22Rv1 (cell line): ENCODE data around the gene ENHO.
"Not testable (repeated sequence)": the region's sequence is repeated elsewhere in the genome, so short reads cannot be mapped to it uniquely, and the experiment has no call there.

Source experiments
- H3K27ac ChIP-seq: fragments of 450-650 bp; 2 replicates; pipeline ENCODE4 v1.5.1; 2017
- ZFX ChIP-seq: fragments of 450-650 bp; IDR thresholded peaks from 2 replicates; pipeline ENCODE4 v1.6.1; 2017; ENCODE audit warnings: antibody characterized with exemption, borderline replicate concordance
- TF ChIP-seq, protein P1 (sequence below): fragments of 450-650 bp; IDR thresholded peaks from 2 replicates; pipeline ENCODE4 v1.5.1; 2017; ENCODE audit warnings: mild to moderate bottlenecking

The ENHO gene

DNA sequence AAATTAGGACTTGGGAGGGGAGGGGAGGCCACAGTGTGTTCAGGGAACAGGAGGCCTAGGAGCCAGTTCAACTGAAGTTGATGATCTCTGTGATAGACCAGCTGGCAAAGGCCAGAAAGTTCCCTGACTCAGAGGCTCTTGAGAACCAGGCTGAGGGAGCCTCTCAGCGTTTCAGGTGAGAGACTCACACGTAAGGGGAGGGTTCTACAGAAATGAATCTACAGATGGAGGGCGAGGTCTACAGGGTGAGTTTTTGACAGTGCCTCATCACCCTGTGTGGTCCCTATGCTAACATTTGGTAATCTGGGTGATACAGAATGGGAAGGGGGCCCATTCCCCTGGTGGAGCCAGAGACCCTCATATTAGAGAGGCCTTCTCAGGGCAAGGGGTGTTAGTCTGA lies 32.0 kb downstream of the ENHO start:
- H3K27ac ChIP-seq = no peak overlapping the region
- TF ChIP-seq ZFX = no peak
- TF ChIP-seq, protein P1, sequence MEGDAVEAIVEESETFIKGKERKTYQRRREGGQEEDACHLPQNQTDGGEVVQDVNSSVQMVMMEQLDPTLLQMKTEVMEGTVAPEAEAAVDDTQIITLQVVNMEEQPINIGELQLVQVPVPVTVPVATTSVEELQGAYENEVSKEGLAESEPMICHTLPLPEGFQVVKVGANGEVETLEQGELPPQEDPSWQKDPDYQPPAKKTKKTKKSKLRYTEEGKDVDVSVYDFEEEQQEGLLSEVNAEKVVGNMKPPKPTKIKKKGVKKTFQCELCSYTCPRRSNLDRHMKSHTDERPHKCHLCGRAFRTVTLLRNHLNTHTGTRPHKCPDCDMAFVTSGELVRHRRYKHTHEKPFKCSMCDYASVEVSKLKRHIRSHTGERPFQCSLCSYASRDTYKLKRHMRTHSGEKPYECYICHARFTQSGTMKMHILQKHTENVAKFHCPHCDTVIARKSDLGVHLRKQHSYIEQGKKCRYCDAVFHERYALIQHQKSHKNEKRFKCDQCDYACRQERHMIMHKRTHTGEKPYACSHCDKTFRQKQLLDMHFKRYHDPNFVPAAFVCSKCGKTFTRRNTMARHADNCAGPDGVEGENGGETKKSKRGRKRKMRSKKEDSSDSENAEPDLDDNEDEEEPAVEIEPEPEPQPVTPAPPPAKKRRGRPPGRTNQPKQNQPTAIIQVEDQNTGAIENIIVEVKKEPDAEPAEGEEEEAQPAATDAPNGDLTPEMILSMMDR = no peak

DNA sequence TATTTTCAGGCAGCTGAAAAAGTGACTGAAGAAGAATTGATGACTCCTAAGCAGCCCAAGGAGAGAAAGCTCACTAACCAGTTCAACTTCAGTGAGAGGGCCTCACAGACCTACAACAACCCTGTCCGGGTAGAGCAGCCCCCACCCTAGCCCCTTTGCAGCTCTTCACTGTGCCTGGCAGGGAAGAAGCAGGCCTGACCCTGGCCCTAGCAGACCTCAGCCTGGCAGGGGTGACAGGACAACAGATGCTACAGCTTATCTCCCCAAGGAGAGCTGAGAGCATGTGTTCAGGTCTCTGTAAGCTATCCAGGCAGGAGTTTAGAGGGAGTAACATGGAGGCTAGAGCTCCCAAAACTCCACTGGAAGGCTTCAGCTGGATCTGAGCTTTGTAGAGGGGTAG lies 32.4 kb downstream of the ENHO start:
- no peak overlapping the region for H3K27ac ChIP-seq
- no peak for TF ChIP-seq ZFX
- TF ChIP-seq, protein P1 = no peak

DNA sequence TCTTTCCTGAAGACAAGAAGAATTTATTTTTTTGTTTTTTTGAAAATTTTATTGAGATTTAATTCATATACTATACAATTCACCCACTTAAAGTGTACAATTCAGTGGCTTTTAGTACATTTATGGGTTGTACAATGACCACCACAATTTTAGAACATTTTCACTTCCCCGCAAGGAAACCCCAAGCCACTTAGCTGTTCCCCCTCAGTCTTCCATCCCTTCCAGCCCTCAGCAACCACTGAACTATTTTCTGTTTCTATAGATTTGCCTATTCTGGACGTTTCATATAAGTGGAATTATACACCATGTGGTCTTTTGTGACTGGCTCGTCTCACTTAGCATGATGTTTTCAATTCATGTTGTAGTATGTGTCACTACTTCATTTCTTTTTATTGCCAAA lies 36.2 kb downstream of the ENHO start:
- H3K27ac ChIP-seq = no peak overlapping the region
- TF ChIP-seq ZFX = no peak
- TF ChIP-seq, protein P1 = no peak

DNA sequence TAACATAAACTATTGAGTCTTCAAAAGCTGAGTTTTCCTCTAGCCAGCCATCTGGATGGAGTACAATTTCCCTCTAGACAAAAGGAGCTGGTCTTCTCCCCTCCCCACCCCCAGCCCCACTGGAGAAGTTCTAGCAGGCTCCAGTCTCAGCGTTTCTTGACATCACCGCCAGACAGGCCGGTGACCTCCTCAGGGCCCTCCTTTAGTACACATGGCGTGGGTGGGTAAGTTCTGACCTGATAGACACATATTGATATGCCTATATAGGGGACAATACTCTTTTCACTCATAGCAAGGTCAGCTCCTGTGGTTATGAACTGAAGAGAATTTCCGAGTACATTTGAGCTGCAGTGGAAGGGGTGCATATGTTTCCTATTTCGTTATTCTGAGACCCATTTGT lies 37.0 kb downstream of the ENHO start:
- no peak for TF ChIP-seq ZFX
- TF ChIP-seq, protein P1 = no peak
- H3K27ac ChIP-seq = no peak overlapping the region

DNA sequence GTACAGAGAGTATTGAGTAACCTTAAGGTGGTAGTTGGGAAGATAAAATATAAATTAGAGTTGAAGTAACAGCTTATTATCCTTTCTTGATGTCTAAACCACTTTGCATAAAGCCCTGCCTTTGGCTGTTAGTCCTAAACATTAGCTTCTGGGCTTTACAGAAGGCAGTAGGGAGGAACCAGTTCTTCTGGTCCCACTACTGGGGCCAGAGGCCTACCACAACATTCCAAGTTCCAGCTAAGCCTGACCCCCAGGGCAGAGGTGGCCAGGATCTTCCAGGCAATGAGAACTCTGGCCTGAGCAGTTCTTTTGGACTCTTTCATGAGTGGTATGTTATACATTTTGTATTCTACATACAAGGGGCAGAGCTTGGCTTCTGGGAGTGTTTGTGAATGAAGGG lies 38.1 kb downstream of the ENHO start:
- H3K27ac ChIP-seq = peak overlapping the region; percentile 46
- TF ChIP-seq, protein P1 = no peak
- TF ChIP-seq ZFX = no peak

DNA sequence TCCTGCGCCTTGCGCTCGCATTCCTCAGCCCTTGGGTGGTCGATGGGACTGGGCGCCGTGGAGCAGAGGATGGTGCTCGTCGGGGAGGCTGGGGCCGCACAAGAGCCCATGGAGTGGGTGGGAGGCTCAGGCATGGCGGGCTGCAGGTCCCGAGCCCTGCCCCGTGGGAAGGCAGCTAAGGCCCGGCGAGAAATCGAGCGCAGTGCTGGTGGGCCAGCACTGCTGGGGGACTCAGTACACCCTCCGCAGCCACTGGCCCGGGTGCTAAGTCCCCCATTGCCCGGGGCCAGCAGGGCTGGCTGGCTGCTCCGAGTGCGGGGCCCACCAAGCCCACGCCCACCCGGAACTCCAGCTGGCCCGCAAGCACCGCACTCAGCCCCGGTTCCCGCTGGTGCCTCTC lies 40.0 kb downstream of the ENHO start:
- not testable (repeated sequence) for H3K27ac ChIP-seq

DNA sequence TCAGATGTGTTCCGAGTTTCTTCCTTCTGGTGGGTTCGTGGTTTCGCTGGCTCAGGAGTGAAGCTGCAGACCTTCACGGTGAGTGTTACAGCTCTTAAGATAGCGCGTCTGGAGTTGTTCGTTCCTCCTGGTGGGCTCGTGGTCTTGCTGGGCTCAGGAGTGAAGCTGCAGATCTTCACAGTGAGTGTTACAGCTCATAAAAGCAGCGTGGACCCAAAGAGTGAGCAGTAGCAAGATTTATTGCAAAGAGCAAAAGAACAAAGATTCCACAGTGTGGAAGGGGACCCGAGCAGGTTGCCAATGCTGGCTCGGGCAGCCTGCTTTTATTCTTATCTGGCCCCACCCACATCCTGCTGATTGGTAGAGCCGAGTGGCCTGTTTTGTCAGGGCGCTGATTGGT lies 41.2 kb downstream of the ENHO start:
- H3K27ac ChIP-seq = not testable (repeated sequence)

DNA sequence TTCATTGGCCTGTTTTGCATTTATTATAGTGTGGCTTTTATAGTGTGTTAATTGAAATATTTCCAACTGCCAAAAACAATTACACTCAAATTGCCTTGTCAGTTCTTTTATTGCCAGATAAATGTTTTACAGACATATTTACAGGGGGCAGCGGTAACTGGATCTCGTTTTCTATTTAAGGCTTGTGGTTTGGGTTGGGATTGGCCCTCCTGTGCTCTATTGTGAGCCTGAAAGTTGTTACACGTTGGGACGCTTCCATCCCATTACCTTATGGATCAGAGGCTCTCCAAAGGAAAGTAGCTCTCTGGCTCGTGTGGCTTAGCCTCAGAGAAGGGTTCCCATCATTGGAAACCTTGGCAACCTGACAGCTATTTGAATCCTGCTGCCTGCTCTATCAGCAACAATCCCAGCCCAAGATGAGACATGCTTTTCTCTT lies 43.3 kb downstream of the ENHO start:
- TF ChIP-seq ZFX = no peak
- TF ChIP-seq, protein P1 = no peak
- H3K27ac ChIP-seq = no peak overlapping the region
